ENCODE measurements around the gene ZNF334. TPM values are rescaled to one million over a fixed set of nuclear protein-coding genes. Genes with fewer than 3 reads are reported as not detected.

The ZNF334 gene
- total and polyA plus RNA-seq, 2 of the 4 experiments (the other 2 are of a cell fraction), result 1.4 to 2.1 TPM

DNA sequence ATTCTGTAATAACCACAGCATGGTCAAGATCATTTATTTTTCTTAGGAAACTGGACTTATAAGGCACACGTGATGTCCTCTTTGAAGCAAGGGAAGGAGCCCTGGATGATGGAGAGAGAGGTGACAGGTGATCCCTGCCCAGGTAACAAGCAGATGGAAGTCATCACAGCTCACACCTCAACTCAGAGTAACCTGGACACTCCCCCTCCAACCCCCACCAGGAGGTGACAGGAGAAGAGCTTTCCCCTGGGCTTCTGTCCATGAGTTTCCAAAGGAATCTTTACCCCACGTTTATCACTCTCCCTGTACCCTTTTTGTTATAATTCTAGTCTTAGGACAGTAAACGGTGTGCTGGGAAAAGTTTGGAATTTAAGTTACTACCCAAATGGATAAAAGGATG lies 28.4 kb downstream of the ZNF334 start:
- Histone ChIP-seq H3K27me3 (ENCODE audit: control insufficient read depth, insufficient read depth, low read length) (no peaks in the 10 kb centered on the region; the same call in 1 of the 2 replicates), H2BK15ac (ENCODE audit: low read depth, low read length) (no peak overlapping the region), H2BK5ac (ENCODE audit: low read depth, low read length, poor library complexity, severe bottlenecking) (no peak overlapping the region), H3K56ac (ENCODE audit: extremely low read depth, insufficient read depth, low read length) (no peak overlapping the region), H2BK120ac (ENCODE audit: low read depth, low read length) (no peak overlapping the region), H3K4me2 (ENCODE audit: low read depth, low read length) (no peak overlapping the region), H4K91ac (ENCODE audit: insufficient read depth, low read depth, low read length) (no peak overlapping the region), H3K18ac (ENCODE audit: low read depth, low read length) (no peak overlapping the region), H3K36me3 (ENCODE audit: control insufficient read depth, insufficient read depth, low read length) (no peaks in the 10 kb centered on the region), H3K9me3 (ENCODE audit: control insufficient read depth, insufficient read depth, low read length) (no peaks in the 10 kb centered on the region), H3K79me1 (ENCODE audit: low read depth in 1 of 2, low read length in 2 of 2) (no peaks in the 10 kb centered on the region), H3K23ac (ENCODE audit: low read depth, low read length) (no peak overlapping the region), H4K5ac (ENCODE audit: low read depth, low read length) (no peak overlapping the region), H3K4ac (ENCODE audit: low read depth, low read length) (no peak overlapping the region), H3K4me1 (ENCODE audit: control insufficient read depth, insufficient read depth, low read length) (no peaks in the 10 kb centered on the region), H3K9me1 (ENCODE audit: insufficient read depth, low read length) (no peaks in the 10 kb centered on the region), H3K14ac (replicated peaks; ENCODE audit: low read depth, low read length) (no peak overlapping the region), H3K27ac (ENCODE audit: insufficient read depth, low read length) (no peak overlapping the region), H2AFZ (replicated peaks; ENCODE audit: low read length, poor library complexity) (no peak overlapping the region), H4K20me1 (ENCODE audit: insufficient read depth, low read length) (no peaks in the 10 kb centered on the region), H3K9ac (ENCODE audit: low read depth, low read length) (no peak overlapping the region), H3K4me3 (ENCODE audit: insufficient read depth, low read depth, low read length) (no peak overlapping the region), H2BK20ac (ENCODE audit: low read depth, low read length) (no peak overlapping the region), H2AK9ac (replicated peaks; ENCODE audit: low read depth, low read length, poor library complexity) (no peak overlapping the region), H4K8ac (ENCODE audit: low read depth in 2 of 2, low read length in 2 of 2) (no peak overlapping the region), H2AK5ac (ENCODE audit: low read depth, low read length) (no peak overlapping the region)
- BruUV-seq (replicated peaks), result no TSS peak
- dilution Hi-C loops (cut with HindIII; ENCODE audit: low sequenced_read_pairs, unreplicated experiment), result no loop called here
- POLR2A ChIA-PET (ENCODE audit: unreplicated experiment), result no interaction called here
- intact Hi-C loops (cut with micrococcal nuclease), result loop anchor here (2.0 kb wide), 1 partner anchor 352 kb away; no protein-coding TSS in a partner anchor
- CTCF ChIA-PET, result interaction anchor here (0.6 to 1.0 kb wide), 4 partner anchors 30 to 279 kb away, joined by 3 to 5 read pairs (median 3); no protein-coding TSS in a partner anchor
- DNase-seq (no peak), ATAC-seq (ENCODE audit: low read depth) (no peak)
- in situ Hi-C loops (cut with MboI; ENCODE audit: low sequenced_read_pairs), result no loop called here
- TF ChIP-seq CEBPB (IDR thresholded peaks at IDR 0.05; ENCODE audit: low read depth, low read length) (no peak), MAZ (IDR thresholded peaks at IDR 0.05; ENCODE audit: borderline replicate concordance, low read depth, low read length) (no peak), MXI1 (IDR thresholded peaks at IDR 0.05; ENCODE audit: borderline replicate concordance, low read depth, low read length) (no peak), RCOR1 (IDR thresholded peaks at IDR 0.05; ENCODE audit: insufficient replicate concordance, low read length) (no peak), BHLHE40 (IDR thresholded peaks at IDR 0.05; ENCODE audit: low read depth, low read length) (no peak), POLR2A (IDR thresholded peaks at IDR 0.05; ENCODE audit: low read depth, low read length) (no peak), FOS (IDR thresholded peaks at IDR 0.05; ENCODE audit: low read depth, low read length) (no peak), RFX5 (IDR thresholded peaks at IDR 0.05; ENCODE audit: low read depth, low read length) (no peak), RAD21 (IDR thresholded peaks at IDR 0.05; ENCODE audit: low read length) (no peak), MAFK (IDR thresholded peaks at IDR 0.05; ENCODE audit: low read depth, low read length) (no peak)
- TF ChIP-seq, protein P1, sequence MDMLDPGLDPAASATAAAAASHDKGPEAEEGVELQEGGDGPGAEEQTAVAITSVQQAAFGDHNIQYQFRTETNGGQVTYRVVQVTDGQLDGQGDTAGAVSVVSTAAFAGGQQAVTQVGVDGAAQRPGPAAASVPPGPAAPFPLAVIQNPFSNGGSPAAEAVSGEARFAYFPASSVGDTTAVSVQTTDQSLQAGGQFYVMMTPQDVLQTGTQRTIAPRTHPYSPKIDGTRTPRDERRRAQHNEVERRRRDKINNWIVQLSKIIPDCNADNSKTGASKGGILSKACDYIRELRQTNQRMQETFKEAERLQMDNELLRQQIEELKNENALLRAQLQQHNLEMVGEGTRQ (IDR thresholded peaks at IDR 0.05; ENCODE audit: low read depth, low read length), result no peak
- TF ChIP-seq, protein P2, sequence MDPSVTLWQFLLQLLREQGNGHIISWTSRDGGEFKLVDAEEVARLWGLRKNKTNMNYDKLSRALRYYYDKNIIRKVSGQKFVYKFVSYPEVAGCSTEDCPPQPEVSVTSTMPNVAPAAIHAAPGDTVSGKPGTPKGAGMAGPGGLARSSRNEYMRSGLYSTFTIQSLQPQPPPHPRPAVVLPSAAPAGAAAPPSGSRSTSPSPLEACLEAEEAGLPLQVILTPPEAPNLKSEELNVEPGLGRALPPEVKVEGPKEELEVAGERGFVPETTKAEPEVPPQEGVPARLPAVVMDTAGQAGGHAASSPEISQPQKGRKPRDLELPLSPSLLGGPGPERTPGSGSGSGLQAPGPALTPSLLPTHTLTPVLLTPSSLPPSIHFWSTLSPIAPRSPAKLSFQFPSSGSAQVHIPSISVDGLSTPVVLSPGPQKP (IDR thresholded peaks at IDR 0.05; ENCODE audit: borderline replicate concordance, low read depth, low read length), result no peak
- TF ChIP-seq, protein P3, sequence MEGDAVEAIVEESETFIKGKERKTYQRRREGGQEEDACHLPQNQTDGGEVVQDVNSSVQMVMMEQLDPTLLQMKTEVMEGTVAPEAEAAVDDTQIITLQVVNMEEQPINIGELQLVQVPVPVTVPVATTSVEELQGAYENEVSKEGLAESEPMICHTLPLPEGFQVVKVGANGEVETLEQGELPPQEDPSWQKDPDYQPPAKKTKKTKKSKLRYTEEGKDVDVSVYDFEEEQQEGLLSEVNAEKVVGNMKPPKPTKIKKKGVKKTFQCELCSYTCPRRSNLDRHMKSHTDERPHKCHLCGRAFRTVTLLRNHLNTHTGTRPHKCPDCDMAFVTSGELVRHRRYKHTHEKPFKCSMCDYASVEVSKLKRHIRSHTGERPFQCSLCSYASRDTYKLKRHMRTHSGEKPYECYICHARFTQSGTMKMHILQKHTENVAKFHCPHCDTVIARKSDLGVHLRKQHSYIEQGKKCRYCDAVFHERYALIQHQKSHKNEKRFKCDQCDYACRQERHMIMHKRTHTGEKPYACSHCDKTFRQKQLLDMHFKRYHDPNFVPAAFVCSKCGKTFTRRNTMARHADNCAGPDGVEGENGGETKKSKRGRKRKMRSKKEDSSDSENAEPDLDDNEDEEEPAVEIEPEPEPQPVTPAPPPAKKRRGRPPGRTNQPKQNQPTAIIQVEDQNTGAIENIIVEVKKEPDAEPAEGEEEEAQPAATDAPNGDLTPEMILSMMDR (conservative IDR thresholded peaks at IDR 0.05; ENCODE audit: low read depth, low read length), result no peak
- whole genome bisulfite sequencing, 2 experiments (ENCODE audit: extremely low coverage in 2 of 2, insufficient read length in 1 of 2), result no CpG with 5 or more reads among the region's 3 CpGs
